Ishikawa (cell line): ENCODE measurements around the gene ZNF544.

Experiments
- CEBPB ChIP-seq: IDR thresholded peaks from 2 replicates; pipeline ENCODE4 v1.6.1; 2012
- CREB1 ChIP-seq: IDR thresholded peaks from 2 replicates; pipeline ENCODE4 v1.6.1; 2012; ENCODE audit warnings: low read depth
- EGR1 ChIP-seq: IDR thresholded peaks from 2 replicates; pipeline ENCODE4 v1.6.1; 2012
- EP300 ChIP-seq: IDR thresholded peaks from 2 replicates; pipeline ENCODE4 v1.6.1; 2012; ENCODE audit warnings: borderline replicate concordance
- FOXM1 ChIP-seq: IDR thresholded peaks from 2 replicates; pipeline ENCODE4 v1.6.1; 2012; ENCODE audit warnings: low read depth, borderline replicate concordance
- NFIC ChIP-seq: IDR thresholded peaks from 2 replicates; pipeline ENCODE4 v1.6.1; 2012
- RAD21 ChIP-seq: IDR thresholded peaks from 2 replicates; pipeline ENCODE4 v1.6.1; 2012; ENCODE audit warnings: low read depth
- TAF1 ChIP-seq: IDR thresholded peaks from 2 replicates; pipeline ENCODE4 v1.6.1; 2012; ENCODE audit warnings: low read depth, mild to moderate bottlenecking
- TCF12 ChIP-seq: IDR thresholded peaks from 2 replicates; pipeline ENCODE4 v1.6.1; 2012; ENCODE audit warnings: low read depth
- TEAD4 ChIP-seq: IDR thresholded peaks from 2 replicates; pipeline ENCODE4 v1.6.1; 2012
- YY1 ChIP-seq: IDR thresholded peaks from 2 replicates; pipeline ENCODE4 v1.6.1; 2012; ENCODE audit warnings: low read depth
- ZBTB7A ChIP-seq: IDR thresholded peaks from 2 replicates; pipeline ENCODE4 v1.6.1; 2012; ENCODE audit warnings: low read depth
- TF ChIP-seq, protein P1 (sequence below): IDR thresholded peaks from 2 replicates; pipeline ENCODE4 v1.6.1; 2012
- TF ChIP-seq, protein P2 (sequence below): IDR thresholded peaks from 2 replicates; pipeline ENCODE4 v1.6.1; 2012
- TF ChIP-seq, protein P3 (sequence below): IDR thresholded peaks from 2 replicates; pipeline ENCODE4 v1.6.1; 2012; ENCODE audit warnings: low read depth, mild to moderate bottlenecking

The ZNF544 gene

GRCh38 chr19:58228585-58229254 lies at the start of gene ZNF544:
TSS of gene ZNF544 (plus strand) at chr19:58228914. CDS start at chr19:58244024, 15,110 bp downstream.
- TF ChIP-seq EP300: peak; percentile 37; the same call in 1 of the 2 replicates
- TF ChIP-seq, protein P1, sequence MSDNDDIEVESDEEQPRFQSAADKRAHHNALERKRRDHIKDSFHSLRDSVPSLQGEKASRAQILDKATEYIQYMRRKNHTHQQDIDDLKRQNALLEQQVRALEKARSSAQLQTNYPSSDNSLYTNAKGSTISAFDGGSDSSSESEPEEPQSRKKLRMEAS: peak; percentile 89
- TF ChIP-seq, protein P2, sequence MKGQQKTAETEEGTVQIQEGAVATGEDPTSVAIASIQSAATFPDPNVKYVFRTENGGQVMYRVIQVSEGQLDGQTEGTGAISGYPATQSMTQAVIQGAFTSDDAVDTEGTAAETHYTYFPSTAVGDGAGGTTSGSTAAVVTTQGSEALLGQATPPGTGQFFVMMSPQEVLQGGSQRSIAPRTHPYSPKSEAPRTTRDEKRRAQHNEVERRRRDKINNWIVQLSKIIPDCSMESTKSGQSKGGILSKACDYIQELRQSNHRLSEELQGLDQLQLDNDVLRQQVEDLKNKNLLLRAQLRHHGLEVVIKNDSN: no peak
- no peak for TF ChIP-seq NFIC
- peak; percentile 64 for TF ChIP-seq TCF12
- TF ChIP-seq TAF1: peak; percentile 80
- TF ChIP-seq EGR1: 0 out of 2 replicates have a peak, but pooled peaks have one; percentile 29
- peak; percentile 94 for TF ChIP-seq YY1
- 0 out of 2 replicates have a peak, but pooled peaks have one; percentile 10 for TF ChIP-seq TEAD4

GRCh38 chr19:58181902-58182576 lies 46.7 kb upstream of the ZNF544 start:
- peak; percentile 46 for TF ChIP-seq RAD21
- TF ChIP-seq, protein P3, sequence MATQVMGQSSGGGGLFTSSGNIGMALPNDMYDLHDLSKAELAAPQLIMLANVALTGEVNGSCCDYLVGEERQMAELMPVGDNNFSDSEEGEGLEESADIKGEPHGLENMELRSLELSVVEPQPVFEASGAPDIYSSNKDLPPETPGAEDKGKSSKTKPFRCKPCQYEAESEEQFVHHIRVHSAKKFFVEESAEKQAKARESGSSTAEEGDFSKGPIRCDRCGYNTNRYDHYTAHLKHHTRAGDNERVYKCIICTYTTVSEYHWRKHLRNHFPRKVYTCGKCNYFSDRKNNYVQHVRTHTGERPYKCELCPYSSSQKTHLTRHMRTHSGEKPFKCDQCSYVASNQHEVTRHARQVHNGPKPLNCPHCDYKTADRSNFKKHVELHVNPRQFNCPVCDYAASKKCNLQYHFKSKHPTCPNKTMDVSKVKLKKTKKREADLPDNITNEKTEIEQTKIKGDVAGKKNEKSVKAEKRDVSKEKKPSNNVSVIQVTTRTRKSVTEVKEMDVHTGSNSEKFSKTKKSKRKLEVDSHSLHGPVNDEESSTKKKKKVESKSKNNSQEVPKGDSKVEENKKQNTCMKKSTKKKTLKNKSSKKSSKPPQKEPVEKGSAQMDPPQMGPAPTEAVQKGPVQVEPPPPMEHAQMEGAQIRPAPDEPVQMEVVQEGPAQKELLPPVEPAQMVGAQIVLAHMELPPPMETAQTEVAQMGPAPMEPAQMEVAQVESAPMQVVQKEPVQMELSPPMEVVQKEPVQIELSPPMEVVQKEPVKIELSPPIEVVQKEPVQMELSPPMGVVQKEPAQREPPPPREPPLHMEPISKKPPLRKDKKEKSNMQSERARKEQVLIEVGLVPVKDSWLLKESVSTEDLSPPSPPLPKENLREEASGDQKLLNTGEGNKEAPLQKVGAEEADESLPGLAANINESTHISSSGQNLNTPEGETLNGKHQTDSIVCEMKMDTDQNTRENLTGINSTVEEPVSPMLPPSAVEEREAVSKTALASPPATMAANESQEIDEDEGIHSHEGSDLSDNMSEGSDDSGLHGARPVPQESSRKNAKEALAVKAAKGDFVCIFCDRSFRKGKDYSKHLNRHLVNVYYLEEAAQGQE: no peak

- no peak for TF ChIP-seq CREB1
- no peak for TF ChIP-seq TAF1
- no peak for TF ChIP-seq CEBPB
- no peak for TF ChIP-seq YY1
- TF ChIP-seq RAD21: no peak
- TF ChIP-seq, protein P1: no peak
- TF ChIP-seq, protein P2: no peak
- TF ChIP-seq EP300: no peak
- no peak for TF ChIP-seq TCF12
Observed at GRCh38 chr19:58182577-58182988, 46.1 kb upstream of the ZNF544 start.

GRCh38 chr19:58182989-58183816 lies 45.5 kb upstream of the ZNF544 start, which contains the start of gene ZNF274:
TSS of gene ZNF274 (plus strand) at chr19:58183061. CDS start at chr19:58183966, 905 bp downstream.
- TF ChIP-seq CREB1 (peak; percentile 42), TAF1 (peak; percentile 80), FOXM1 (no peak), NFIC (no peak), RAD21 (no peak), TCF12 (no peak; the same call in 1 of the 2 replicates), CEBPB (peak; percentile 70; the same call in 1 of the 2 replicates), ZBTB7A (no peak), TEAD4 (peak; percentile 20; the same call in 1 of the 2 replicates), EGR1 (peak; percentile 53; the same call in 1 of the 2 replicates), EP300 (no peak), YY1 (peak; percentile 98)
- TF ChIP-seq, protein P1: peak; percentile 91
- TF ChIP-seq, protein P2: no peak; the same call in 1 of the 2 replicates
- TF ChIP-seq, protein P3: peak; percentile 39

- no peak for TF ChIP-seq CEBPB
- TF ChIP-seq, protein P3: no peak
- TF ChIP-seq, protein P2: no peak
- no peak for TF ChIP-seq TEAD4
- TF ChIP-seq NFIC: no peak
- no peak; the same call in 1 of the 2 replicates for TF ChIP-seq TAF1
- TF ChIP-seq, protein P1: no peak
- no peak for TF ChIP-seq ZBTB7A
- TF ChIP-seq EGR1: no peak
- TF ChIP-seq YY1: no peak
- no peak for TF ChIP-seq EP300
- no peak for TF ChIP-seq RAD21
- TF ChIP-seq TCF12: no peak
- no peak for TF ChIP-seq CREB1
- TF ChIP-seq FOXM1: no peak
Observed at GRCh38 chr19:58183817-58184215, 44.9 kb upstream of the ZNF544 start.
